GM19193 (cell line): Measurements from ENCODE around the gene OR2A5.

Experiments used
- POLR2A ChIP-seq: IDR thresholded peaks from 4 replicates; pipeline ENCODE4 v1.6.1; 2011; ENCODE audit not compliant: insufficient read depth, insufficient read length; ENCODE audit errors: extremely low read depth

Gene OR2A5

DNA sequence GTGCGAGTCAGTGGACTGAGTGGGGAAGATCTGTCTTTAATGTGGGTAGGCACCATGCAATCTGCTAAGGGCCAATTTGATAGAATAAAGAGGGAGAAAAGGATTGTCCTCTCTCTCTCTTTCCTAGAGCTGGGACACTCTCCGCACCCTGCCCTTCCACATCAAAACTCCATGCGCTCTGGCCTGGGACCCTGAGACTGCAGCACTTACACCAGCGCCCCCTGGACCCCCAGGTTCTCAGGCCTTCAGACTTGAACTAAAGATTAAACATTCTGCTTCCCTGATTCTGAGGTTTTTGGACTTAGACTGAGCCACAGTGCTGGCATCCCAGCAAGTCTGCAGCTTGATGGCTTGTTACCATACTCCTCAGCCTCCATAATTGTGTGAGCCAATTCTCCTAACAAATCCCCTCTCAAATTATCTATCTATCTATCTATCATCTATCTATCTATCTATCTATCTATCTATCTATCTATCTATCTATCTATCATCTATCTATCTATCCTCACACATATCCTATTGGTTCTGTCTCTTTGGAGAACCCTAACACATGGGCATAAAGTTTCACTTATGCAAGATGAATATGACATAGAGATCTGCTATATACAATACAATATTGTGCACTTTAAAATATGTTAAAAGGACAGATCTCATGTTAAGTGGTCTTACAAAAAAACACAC, 22.4 kb upstream of the OR2A5 start:
- TF ChIP-seq POLR2A = no peak

DNA sequence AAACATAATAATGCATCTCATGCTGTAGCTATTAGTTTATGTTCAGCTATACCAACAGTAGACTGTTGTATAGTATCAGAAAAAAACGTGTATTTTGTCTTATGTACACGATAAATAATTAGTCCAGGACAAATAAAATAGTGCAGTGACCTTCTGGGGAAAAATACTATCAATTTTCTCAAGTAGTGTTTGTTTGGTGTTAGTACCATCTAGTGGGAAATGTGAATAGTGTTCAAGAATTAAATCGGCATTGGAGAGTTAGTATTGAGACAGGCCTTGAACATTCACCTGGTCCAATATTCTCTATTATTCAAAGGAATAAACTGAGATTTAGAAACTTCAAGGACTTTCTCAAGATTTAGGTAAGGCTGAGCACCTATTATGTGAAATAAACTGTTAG, 21.7 kb upstream of the OR2A5 start:
- no peak for TF ChIP-seq POLR2A

DNA sequence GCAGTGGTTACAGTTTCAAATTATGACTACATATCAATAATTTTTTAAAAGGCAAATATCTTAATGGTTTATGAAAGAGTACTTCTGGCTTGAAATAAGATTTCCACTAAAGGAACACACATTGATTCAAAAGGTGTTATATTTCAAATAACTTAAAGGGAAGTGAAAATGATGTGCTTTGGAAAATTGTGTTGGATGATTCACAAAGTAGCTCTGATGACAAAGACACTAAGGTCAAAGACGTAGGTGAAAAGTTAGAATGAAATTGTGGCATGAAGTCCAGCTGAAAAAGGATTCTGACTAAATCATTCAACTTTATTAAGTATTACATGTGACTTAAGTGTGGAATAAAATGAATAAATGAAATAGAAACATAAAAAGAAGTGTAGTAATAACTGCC, 20.8 kb upstream of the OR2A5 start:
- TF ChIP-seq POLR2A = no peak

DNA sequence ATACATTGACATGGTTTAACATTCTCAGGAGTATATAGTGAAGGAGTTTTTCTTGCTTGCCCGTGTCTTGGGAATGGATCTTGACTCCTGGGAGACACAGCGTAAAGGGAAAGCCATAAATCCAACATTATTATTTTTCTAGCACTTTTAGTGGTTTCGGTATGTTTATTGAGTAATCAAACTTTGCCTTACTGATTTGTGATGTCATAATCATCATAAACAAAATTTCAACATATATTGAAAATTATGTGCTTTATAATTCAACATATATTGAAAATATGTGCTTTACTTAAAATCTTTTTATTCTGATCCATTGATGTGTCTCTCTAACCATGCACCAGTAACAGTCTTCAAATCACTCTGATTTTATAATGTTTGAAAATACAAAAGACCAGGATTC, 20.2 kb upstream of the OR2A5 start:
- no peak for TF ChIP-seq POLR2A

DNA sequence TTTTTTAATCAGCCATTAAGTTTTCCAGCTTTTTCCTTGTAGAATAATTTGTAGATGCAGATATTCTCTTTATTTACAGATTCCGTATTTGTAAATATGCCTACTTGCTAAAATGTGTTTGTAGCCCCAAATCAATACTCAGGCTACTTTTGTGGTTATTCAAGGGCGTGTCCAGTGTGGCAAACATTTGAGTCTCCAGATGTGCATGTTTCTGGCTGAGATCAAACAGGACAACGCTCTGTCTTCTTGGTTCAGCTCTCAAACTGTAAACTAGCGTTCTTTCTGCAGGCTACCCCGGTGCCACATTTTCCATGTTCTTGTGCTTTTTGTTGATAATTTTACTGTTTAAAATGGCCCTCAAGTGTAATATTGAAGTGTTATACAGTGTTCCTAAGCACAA, 16.2 kb upstream of the OR2A5 start:
- TF ChIP-seq POLR2A = no peak

DNA sequence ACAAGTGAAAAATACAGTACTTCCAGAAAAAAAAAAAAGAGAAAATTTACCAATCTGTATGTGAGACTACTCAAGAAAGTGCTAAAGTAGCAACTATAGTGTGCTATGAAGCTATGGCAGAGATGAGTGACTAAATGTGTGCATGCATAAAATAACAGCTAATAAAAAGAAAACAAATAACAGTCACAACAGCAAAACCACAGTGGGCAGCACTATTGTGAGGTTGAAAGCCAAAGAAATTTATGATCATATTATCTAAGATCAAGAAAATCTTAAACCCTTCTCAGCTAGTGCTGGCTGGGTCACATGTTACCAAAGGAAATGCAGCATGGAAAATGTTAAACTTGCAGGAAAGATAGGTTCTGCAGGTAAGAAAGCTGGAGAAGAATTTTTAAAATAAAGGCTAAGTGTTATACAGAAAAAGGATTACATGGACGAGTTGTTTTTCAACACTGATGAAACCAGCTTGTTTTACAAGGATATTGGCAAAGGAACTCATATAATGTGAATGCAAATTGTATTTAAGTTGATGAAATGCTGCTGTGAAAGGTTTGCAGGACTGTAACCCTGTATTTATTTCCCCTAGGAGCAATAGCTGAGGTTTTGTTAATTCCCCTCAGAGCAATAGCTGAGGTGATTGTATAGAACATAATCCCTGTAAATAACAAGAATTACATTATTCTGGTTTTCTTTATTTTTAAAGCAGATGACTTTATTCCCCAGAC, 15.6 kb upstream of the OR2A5 start:
- TF ChIP-seq POLR2A = no peak

DNA sequence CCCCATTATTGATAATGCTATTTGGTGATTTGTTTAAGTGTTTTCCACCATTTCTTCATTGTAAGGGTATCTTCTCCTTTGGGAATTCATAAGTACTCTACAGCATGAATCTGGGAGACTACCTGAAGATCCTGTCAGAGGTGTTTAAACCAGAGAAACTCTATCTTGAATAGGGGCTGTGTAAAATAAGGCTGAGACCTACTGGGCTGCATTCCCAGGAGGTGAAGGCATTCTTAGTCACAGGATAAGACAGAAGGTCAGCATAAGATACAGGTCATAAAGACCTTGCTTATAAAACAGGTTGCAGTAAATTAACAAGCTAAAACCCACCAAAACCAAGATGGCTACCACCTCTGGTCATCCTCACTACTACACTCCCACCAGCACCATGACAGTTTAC, 13.4 kb upstream of the OR2A5 start:
- TF ChIP-seq POLR2A = no peak

DNA sequence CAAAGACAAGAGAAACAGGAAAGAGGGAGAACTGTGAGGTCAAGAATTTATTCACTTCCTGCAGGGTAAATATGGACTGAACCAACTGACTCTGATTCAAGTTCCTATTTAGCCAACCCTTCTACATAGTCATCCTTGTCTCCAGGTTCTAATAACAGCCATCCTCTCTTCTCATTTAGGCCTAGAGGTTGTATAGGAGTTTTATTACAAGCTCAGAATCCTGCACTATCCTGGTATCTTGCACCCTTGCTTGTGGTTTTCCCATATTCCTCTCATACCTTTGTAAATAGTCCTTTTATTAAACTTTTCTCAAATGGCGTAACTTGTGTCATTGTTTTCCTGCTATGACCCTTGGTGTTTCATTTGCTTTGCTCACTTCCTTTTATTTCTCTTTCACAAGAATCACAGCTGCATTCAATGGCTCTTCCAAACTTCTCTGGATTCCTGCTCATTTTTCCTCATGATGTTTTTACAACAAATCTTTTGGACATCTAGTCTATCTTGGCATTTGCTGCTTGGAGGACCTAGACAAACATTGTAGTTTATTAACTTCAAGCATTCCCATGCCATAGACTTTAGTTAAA, 12.4 kb upstream of the OR2A5 start:
- TF ChIP-seq POLR2A = no peak

DNA sequence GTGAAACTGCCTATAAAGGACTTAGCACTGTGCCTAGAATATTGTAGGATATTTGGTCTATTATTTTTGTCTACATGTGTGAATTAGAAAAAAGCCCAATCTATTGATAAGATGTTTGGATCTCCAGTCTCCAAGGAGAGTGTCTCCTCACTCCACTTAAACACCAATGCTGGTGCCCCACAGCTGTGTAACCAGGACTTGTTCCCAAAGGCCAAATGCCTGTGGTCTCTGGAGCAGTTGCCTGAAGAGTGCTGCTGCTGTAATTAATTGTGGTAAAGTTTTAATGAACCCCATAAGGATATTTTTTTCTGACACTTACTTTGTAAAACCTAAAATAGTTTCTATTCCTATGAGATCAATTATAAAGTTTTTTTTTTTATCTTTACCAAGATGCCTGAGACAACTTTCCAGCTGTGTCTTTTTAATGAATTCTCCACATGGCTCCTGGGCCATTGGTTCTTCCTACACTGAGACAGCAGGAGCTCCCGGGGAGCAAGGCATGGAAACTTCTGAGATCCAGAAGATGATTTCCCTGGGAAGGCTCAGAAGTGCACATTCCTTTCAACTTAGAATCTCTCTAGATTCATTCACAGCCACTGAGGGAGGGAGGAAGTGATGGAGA, 11.2 kb upstream of the OR2A5 start:
- no peak for TF ChIP-seq POLR2A

DNA sequence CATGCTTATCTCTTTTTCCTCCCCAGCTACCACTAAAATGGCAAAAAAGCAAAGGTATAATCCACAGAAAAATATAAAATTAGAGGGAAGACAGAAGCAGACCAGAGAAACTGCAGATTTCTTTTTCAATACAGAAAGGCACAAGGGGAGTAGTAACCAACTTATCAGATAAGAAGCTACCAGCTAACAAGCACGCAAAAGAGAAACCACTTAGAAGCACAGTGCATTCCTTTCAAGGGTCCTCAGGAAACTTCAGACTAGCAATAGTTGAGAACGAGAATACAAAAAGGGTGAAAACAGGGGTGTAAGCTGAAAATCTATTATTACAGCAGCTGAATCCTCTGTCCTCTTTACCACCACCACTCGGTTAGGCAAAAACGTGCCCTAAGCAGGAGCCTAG, 9.9 kb upstream of the OR2A5 start:
- TF ChIP-seq POLR2A = no peak

DNA sequence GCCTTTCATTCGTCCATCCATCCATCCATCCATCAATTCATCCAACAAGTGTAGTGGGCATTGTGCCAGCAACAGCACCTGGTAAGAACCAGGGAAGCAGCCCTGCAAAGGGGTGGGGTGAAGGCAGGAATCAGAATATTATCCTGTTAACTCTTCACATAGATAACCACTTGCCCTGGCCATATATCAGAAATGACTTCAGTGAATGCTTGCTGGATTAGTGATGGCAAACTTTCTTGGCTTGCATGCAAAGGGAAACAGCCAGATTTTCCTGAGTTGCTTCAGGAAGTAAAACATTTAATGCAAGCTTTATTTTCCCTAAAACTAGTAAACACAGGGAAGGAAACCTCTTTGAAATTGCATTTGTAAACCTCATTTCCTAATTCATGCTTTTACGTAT, 743 bp downstream of the OR2A5 start:
- TF ChIP-seq POLR2A = no peak

DNA sequence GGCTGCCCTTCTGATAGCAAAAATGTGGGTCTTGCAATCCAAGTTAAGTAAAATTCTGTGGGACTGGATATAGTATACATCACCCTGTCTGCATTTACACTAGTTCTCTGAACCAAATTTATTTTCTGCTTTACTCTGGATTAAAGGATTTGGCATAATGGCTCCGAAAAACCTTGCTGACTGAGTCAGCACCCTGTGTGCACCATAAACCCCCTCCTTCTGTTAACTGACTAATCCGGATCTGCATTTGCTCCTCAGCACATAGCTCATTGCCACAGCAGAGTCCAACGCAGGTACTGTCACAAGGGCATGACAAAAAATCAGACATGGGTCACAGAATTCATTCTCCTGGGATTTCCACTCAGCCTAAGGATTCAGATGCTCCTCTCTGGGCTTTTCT, 1.3 kb downstream of the OR2A5 start:
- no peak for TF ChIP-seq POLR2A

DNA sequence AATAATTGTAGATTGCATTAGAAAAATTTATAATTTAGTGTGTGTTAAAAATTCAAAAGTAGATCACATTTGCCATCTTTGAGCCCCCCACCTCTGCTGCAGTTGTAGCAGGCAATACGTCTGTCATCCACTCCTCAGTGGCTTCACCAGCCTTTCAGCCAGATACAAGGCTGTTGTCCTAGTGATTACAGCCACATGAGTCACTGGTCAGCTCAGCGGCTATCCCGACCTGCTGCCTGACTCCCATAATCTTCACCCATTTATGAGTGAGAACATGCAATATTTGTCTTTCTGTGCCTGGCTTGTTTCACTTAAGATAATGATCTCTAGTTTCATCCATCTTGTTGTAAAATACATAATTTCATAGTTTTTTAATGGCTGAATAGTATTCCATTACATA, 9.2 kb downstream of the OR2A5 start:
- TF ChIP-seq POLR2A = no peak

DNA sequence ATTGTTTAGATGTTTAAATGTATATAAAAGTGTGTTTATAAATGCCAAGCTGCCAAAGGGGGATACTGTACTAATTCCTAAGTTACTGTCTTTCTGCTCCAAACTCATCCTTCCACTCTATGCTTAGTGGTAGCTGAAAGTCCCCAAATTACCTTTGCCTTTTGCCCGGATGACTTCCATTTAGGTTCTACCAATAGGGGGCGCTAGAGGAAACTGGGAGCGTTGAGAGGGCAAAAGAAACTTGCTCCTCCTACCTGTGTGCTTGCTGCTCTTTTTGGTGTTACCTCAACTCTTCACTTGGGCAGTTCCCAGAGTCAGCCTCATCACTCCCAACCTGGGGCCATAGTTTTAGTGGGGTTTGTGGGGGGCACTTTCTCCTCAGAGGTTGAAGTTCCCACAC, 15.0 kb downstream of the OR2A5 start:
- no peak for TF ChIP-seq POLR2A

DNA sequence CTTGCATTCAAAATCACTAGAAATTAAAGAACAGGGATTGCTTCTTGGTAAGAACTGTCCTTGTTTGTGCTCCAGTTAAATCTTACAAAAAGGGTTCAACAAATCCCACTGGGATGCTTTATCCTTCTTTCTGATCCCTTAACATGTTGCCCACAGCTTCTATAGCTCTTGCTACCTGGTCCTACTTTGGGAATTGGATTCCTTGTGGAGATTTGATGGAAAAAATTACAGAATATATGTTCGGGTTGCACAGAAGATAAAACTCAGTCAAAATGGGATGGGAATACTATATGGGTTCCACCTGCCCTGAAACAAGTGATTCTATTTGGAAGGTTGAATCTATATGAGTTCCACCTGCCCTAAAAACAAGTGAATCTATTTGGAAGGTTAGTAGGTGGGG, 20.8 kb downstream of the OR2A5 start, which contains the start of gene OR2A25:
Gene OR2A25 (plus strand): TSS at position 301 of the 400 bp plus-strand sequence. CDS start 4,409 bp downstream, outside the sequence.
- TF ChIP-seq POLR2A = no peak

DNA sequence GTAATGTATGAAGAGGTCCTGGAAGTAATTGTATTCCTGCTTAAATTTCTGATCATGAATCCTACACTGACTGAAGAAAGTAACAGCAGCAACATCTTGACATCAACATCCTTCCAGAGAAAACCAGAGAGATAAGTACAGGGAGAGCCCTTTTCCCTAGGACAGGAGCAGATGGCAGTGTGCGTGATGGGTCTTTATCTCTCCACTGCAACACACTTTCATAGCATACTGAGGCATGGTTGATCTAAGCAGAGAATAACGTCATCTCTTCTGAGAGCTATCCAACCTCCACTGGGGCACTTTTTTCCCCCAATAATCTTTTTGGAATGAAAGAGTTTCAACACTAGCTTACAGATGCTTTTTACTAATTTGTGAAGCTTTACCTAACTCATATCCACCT, 21.2 kb downstream of the OR2A5 start:
- no peak for TF ChIP-seq POLR2A
